Measurements from ENCODE around the gene ELOVL5. TPM values are rescaled to one million over a fixed set of nuclear protein-coding genes. Genes with fewer than 3 reads are reported as not detected.

Gene ELOVL5
- total and polyA plus RNA-seq, 2 donors (not counting 1 experiment from before 2014, with no cell fraction given) = 128 to 144 TPM

DNA sequence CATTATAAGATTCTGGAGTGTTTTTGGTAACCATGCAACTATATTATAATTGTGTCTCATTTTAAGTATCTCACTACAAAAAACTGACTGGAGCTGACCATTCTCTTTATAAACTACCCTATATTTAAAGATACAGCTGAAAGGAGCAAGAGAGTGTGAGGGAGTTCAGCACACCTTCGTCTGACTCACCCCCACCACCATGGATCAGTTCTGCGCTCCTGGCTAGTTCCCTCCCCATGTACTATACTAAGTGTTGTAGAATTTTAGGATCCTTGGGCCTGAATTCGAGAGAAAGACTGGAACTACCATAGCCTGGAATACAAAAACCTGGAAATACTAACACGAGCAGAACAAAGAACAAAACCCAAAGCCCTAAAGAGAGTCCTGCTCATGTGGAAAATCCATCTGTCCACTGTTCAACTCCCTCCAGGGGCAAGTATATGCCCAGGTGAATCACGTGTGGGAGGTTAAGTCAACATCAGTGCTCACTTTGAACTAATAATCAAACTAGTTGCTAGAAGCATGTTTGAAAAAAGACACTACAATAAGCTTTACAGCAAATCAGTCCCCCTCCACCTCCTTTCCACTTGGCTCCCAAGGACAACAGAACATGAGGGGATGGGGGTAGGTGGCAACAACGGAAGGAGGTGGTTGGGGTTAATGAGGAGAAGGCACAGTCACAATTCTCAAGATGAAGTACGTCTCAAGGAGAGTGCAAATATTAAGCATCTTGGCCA, 46.8 kb downstream of the ELOVL5 start:
- Histone ChIP-seq H3K79me2 (ENCODE audit: control insufficient read depth, insufficient read depth, low read length) (peaks cover 87% of the 10 kb centered on the region), H3K27ac (ENCODE audit: low read length in 2 of 2) (peak overlapping the region; percentile 8 to 82), H3K4me3 (ENCODE audit: control extremely low read depth in 1 of 5, extremely low read depth in 1 of 5, insufficient read depth in 1 of 5, low read depth in 2 of 5, low read length in 4 of 5) (no peak overlapping the region), H3K9ac (ENCODE audit: low read length) (peak overlapping the region; percentile 28), H3K9me3 (ENCODE audit: control extremely low read depth in 1 of 3, control insufficient read depth in 2 of 3, insufficient read depth in 1 of 3, low read length in 2 of 3) (no peaks in the 10 kb centered on the region), H2AFZ (ENCODE audit: insufficient read depth, low read depth, low read length, poor library complexity, severe bottlenecking) (no peak overlapping the region), H3K36me3 (replicated peaks in 1 of 2; ENCODE audit: control extremely low read depth in 1 of 2, control insufficient read depth in 1 of 2, extremely low read depth in 1 of 2, insufficient read depth in 2 of 2, low read length in 1 of 2) (peaks cover 0 to 3% of the 10 kb centered on the region in 2 experiments), H3K4me2 (replicated peaks; ENCODE audit: low read depth, low read length, poor library complexity, severe bottlenecking) (peak overlapping the region; percentile 62), H3K27me3 (replicated peaks in 1 of 4; ENCODE audit: control extremely low read depth in 1 of 4, control insufficient read depth in 3 of 4, insufficient read depth in 4 of 4, low read length in 3 of 4) (no peaks in the 10 kb centered on the region), H3K4me1 (ENCODE audit: control insufficient read depth in 2 of 2, insufficient read depth in 2 of 2, low read length in 2 of 2) (peaks cover 74 to 76% of the 10 kb centered on the region in 2 donors), H4K20me1 (ENCODE audit: control insufficient read depth, insufficient read depth, low read length, poor library complexity, severe bottlenecking) (peaks cover 38% of the 10 kb centered on the region)
- Mint-ChIP-seq H3K4me1 (peaks cover 82% of the 10 kb centered on the region), H3K27ac (peak overlapping the region; percentile 89), H3K27me3 (no peaks in the 10 kb centered on the region), H3K9me3 (ENCODE audit: insufficient read depth) (no peaks in the 10 kb centered on the region), H3K4me3 (peak overlapping the region; percentile 71)
- DNase-seq = no peak
- ATAC-seq (ENCODE audit: low read depth) = no peak
- WGBS (ENCODE audit: insufficient coverage) = 90% methylated on average over 2 of the region's 7 CpGs
- ChIA-PET CTCF (interaction anchor here (0.6 to 6.2 kb wide), 13 partner anchors 8 to 183 kb away, joined by 3 to 37 read pairs (median 4); partner anchors contain the start of gene ELOVL5), POLR2A (interaction anchor here (0.7 to 1.2 kb wide), 3 partner anchors 10 to 246 kb away, joined by 3 to 7 read pairs (median 5); no protein-coding TSS in a partner anchor)
- TF ChIP-seq, protein P1, sequence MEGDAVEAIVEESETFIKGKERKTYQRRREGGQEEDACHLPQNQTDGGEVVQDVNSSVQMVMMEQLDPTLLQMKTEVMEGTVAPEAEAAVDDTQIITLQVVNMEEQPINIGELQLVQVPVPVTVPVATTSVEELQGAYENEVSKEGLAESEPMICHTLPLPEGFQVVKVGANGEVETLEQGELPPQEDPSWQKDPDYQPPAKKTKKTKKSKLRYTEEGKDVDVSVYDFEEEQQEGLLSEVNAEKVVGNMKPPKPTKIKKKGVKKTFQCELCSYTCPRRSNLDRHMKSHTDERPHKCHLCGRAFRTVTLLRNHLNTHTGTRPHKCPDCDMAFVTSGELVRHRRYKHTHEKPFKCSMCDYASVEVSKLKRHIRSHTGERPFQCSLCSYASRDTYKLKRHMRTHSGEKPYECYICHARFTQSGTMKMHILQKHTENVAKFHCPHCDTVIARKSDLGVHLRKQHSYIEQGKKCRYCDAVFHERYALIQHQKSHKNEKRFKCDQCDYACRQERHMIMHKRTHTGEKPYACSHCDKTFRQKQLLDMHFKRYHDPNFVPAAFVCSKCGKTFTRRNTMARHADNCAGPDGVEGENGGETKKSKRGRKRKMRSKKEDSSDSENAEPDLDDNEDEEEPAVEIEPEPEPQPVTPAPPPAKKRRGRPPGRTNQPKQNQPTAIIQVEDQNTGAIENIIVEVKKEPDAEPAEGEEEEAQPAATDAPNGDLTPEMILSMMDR (IDR thresholded peaks at IDR 0.05) = no peak
- no peak for TF ChIP-seq EZH2 (IDR thresholded peaks at IDR 0.05; ENCODE audit: borderline replicate concordance, insufficient read depth, low read depth, low read length, poor library complexity, severe bottlenecking)
- intact Hi-C loops (cut with micrococcal nuclease) = loop anchor here (2.0 kb wide), 1 partner anchor 33 kb away; no protein-coding TSS in a partner anchor
